ENCODE results near the gene DEXI.
"Not testable (repeated sequence)": the region's sequence is repeated elsewhere in the genome, so short reads cannot be mapped to it uniquely, and the experiment has no call there.

Gene DEXI

DNA sequence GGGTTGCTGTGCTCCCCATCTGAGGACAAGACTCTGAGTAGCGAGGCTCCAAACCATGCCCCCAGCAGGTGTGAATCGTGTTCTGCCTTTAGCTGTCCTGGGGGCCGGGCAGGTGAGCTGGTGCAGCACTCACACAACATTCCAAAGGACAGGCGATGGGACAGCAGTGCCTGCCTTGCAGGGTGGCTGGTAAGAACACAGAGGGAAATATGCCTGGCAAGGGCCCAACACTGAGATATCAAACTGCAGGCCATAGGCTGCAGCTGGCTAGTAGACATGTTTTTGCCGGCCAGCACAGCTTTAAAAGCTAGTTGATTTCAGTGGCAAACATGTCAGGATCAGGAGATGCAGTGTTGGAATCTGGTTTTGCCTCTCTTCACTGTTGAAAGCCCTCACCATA lies 25.7 kb upstream of the DEXI start:
- no peak for DNase-seq

- DNase-seq, result not testable (repeated sequence)
Measured at GRCh38 chr16:10966559-10966958, 24.3 kb upstream of the DEXI start.

- no peak for DNase-seq
Measured at GRCh38 chr16:10966129-10966528, 23.9 kb upstream of the DEXI start.

DNA sequence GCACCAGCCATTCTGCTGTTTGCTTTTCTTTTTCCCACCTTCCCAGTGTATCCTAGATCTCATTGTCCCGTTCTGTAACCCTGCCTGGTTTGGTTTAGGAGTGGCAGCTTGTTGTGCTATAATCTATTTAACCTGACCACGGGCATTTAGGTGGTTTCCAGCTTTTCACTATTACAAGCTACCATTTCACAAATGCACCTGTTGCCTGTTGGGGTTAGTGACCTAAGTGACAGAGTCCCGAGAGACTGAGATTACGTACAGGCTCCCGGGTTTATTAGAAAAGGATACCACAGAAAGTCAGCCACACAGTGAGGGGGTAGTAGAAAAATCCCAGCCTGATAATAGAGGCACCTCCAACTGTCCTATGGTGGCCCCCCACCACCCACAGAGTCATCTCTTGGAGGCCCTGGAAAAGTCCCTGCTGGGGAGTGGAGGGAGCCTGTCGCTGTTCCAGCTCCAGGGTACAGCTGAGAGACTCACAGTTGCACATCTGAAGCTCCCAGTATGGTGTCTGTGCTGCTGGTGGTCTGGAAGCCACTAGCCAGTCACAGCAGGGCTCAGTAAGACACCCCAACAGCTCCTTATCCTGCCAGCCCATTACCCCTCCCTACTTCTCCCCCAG lies 23.3 kb upstream of the DEXI start:
- no peak for DNase-seq

DNA sequence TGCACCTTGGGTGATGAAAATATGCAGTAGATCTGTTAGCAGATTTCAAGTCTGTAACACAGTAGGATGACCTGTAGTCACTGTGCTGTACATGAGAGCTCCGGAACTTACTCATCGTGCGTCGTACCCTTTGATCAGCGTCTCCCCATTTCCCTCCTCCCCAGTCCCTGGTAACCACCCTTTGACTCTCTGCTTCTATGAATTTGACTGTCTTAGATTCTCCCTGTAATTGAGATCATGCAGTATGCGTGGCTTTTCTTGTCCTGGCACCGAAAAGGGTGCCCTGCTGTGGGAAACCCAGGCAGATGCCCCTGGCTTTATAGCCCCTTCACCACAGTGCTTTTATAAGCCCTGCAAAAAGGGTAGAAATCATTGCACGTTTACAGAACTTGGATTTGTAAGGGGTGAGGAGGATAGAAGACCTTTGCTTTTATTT lies 22.6 kb upstream of the DEXI start:
- no peak for DNase-seq

GRCh38 chr16:10964039-10964890 lies 22.0 kb upstream of the DEXI start:
- DNase-seq, result peak; percentile 51

DNA sequence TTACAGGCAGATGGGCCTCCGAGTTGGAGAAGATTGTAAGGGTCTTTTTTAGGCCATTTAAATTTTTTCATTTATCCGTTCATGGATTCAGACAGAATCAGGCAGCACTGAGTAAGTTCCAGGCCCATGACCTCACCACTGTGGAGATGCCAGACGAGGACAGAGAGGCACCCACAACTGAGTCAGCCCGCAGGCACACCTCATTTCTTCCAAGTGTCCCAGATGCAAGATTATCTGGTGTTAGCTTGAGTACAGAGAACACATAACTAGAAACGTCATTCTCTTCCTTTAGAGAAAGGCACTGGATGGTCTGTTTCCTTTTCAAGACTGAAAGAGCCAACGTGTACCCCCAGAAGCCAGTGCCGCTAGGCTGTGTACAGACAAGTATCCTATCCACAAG lies 19.0 kb upstream of the DEXI start:
- DNase-seq, result no peak

GRCh38 chr16:10959161-10959560 lies 16.9 kb upstream of the DEXI start:
- DNase-seq, result no peak

DNA sequence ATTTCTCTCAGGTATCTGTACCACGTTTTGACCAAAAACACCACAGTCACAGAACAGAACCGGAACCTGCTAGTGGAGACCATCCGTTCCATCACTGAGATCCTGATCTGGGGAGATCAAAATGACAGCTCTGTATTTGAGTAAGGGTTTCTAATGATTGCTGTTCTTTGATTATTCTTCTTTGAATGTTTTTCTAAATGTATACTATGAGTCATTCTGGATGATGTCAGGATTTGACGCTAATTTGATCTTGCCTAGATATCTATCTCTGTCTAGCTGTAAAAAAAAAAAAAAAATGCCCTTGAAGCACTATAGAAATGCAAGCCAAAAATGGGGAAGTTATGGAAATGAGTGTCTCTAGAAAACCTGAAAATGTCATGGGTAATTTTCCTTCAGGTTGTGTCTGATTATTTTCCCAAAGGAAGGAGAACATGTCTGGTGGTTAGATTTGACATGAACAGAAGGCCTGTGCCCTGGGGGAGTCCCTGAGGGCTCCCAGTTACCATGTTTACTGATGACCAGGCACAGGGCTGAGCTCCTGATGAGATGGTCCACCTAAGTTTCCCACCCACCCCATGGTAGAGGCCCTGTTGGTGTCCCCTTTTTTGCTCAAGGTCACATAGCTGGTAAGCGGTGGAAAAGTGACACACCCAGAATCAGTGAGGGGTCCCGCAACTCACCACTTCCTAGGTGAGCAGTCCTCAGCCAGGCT lies 15.7 kb upstream of the DEXI start:
- no peak for DNase-seq

DNA sequence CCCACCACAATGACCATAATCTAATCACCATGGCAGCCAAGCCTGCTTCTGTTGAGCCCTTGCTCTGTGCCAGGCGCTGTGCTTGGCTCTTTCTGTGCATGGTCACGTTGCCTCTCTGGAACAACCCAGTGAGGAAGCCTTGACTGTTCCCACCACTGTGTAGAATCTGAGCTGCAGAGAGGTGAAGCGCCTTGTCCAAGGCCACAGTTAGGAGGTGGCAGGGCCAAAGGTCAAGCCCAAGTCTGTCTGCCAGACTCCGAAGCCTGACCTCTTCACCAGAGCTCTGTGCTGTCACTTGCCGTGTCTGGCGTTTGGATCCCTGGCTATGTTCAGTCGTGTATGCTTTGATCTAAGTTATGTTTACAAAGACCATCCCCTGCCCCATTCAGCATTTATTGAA lies 12.6 kb upstream of the DEXI start:
- DNase-seq, result no peak

DNA sequence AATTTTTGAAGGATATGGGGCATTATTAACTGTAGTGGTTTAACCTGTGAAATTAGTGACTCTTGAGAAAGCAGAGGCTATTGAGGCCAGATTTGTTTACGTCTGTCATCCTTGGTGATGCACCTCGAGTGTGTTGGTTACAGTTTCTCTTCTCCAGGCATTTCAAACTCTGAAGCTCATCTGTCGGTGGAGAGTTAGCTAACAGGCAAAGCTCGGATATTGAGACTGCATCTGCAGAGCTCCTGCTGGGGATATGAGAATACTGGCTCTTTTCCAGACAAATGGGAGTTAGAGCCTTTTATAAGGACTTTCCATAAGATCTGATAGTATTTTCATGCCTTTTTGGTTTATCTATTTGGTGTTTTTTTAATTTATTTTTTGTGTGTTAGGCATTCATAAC lies 8.8 kb upstream of the DEXI start:
- no peak for DNase-seq

DNA sequence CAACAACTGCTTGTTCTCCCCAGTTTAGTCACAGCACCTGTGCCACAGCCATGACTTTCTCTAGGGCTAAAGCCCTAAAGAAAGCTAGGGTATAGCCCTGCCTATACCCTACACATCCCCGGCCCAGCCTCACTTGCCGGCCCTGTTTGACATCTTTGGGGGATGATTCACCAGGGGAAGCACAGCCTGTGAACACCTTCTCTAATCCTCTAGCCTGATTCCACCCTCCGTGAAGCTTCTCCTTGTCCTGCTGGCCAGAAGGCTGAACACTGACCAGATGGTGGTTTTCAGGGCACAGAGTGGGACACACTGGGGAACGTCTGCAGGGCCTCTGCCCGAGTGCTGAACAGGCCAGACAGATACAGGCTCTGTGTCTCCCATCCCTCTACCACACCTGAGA lies 8.1 kb upstream of the DEXI start:
- no peak for DNase-seq

DNA sequence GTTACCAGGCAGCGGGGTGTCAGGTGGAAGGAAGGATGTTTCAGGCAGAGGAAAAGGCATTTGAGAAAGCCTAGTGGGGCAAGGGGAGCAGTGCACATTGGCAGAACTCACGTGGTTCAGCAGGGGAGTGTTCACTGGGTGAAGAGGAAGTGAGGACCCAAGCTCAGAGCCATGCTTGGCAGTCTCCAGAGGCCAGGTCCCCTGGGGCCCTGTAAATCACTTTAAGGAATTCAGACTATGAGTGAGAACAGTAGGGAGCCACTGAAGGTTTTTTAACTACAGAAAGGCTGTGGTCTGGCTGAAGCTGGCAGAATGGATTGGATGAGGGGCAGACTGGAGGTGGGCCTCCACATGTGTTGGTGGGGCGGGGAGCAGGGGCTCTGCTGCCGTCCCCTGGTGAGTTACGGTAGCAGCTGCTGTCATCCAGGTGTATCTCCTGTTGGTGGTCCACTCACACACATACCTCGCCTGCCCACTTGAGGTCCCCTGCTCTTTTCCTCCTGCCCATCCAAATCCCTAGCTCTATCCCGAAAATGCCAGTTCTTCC lies 7.2 kb upstream of the DEXI start:
- no peak for DNase-seq

DNA sequence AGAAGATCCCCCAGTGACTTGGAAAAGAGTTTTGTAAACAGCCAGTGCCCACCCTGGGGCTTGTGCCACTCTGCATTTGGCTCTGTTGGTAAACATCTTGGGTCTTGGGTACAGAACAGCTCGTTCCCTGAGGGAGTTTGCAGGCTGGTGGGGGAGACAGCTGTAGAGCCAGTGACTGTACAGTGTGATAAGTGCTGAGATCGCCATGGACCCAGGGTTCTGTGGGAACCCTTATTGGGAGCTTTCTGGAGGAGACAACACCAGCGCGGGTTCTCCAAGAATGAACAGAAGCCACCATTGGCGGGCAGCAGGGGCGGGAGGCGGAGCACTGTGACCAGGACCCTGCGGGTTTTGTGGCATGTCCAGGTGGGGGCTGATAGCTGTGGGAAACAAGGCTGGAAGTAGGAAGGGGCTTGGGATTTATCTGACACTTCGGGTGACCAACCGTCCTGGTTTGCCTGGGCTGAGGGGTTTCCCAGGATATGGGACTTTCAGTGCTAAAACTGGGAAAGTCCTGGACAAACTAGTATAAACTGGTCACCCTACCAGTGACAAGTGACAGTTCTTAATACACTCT lies 5.0 kb upstream of the DEXI start:
- DNase-seq, result no peak

- no peak for DNase-seq
Measured at GRCh38 chr16:10946308-10946707, 4.0 kb upstream of the DEXI start.

GRCh38 chr16:10945065-10945787 lies 3.0 kb upstream of the DEXI start:
- no peak for DNase-seq

DNA sequence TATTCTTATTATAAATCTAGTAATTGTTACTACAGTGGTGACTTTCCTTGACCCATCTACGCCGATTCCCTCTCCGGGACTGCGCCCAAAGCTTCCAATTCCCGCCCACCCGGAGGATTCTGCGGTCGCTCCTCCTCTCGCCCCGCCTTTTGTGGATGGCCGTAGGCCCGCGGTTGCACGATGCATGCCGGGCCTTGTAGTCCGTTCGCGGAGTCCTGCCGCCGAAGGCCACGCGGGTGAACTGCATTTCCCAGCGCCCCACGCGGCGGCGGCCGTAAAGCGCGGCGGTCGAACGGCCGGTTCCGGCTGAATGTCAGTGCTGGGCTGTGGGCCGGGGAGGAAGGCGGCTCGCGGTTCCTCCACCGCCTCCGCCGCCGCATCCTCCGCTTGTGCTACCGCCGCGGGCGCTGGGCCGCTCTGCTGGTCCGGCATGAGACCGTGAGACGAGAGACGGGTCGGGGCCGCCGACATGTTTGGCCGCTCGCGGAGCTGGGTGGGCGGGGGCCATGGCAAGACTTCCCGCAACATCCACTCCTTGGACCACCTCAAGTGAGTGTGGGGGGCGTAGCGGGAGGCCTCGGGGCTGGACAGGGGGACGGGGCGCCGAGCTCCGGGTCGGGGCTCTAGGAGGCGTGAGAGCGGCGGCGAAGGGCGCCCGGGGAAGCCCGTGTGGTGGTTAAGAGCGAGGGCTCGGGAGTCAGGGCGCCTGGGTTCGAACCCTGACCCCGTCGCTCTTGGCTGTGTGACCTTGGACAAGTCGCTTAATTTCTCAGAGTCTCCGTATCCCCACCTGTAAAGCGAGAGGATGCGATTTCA lies 2.2 kb upstream of the DEXI start, which contains the start of gene CLEC16A:
CLEC16A (plus strand) TSS at position 316 of the 816 bp plus-strand sequence; CDS start at position 470, 154 bp downstream.
- peak; percentile 93 for DNase-seq

DNA sequence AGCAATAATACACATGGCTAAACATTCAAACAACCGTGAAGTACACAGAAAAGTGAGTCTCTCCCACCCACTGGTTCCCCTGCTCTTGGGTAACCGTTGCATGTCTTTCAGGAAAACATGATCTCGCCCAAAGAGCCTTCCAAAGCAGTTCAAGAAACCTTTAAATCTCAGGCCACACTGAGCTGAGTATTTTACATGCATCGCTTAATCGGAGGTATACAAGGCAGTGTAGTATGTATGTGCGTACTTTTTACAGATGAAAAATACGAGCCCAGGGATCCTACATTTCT lies 741 bp upstream of the DEXI start:
- no peak for DNase-seq

DNA sequence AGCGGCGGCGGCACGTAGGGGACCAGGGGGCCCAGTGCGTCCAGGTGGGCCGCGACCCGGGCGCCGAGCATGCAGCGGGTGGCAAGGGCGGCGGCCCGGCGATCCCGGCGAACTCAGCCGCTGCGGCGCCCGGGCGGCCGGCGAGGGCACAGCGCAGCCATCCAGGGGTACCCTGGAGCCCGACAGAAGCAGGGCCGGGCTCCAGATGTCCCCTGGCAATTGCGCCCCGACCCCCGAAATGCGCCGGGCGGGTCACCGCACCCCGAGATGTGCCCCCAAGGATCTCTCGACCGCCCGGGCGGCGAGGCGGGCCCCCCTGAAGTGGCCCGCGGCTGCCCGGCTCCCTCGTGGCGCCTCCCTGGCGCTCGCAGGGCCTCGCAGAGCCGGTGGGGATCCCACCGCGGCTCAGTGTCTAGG lies 325 bp downstream of the DEXI start:
- not testable (repeated sequence) for DNase-seq

DNA sequence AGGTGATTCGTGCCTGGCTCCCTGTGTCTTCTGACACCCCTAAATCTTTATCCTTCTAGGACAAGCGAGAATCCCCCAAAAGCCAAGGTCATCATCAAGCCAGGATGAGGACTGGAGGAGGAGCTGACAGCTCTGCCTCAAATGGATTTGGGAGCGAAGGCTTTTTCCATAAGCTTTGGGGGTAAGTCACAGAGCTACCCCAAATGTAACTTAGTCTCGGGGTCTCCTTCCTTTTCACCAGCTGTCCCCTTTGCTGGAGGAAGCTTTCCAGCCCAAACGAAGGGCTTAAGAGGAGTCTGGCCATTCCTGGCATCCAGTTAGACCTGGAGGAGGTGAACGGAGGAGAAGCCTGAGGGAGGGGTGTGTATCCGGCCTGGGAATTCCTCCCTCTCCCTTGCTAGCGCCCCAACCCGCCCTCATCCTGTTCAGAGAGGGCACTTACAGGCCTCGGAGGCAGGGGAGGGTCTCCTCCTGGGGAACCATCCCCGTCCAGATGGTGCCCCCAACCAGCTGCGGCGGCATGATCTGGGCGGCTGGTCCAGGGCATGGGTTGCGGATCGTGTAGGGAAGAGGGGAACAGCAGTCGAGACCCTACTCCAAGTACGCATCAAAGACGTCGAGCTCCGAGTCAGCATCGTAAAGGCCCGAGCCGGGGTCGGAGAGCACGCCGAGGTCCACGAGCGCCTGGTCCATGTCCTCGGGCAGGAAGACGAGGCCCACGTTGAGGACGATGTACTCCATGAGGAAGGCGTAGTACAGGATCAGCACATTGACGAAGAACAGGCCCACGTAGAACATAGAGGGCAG lies 938 bp downstream of the DEXI start:
- DNase-seq, result no peak

All from GOT3 (cell line).